Nephron (organoid): ENCODE measurements around the gene CNTF.

Source experiments
- H3K27ac Mint-ChIP-seq, 3 experiments: 2 replicates each; pipeline ENCODE4 v1.8.0; 2020; ENCODE audit warnings: mixed read lengths in 3 of 3, mild to moderate bottlenecking in 2 of 3, moderate library complexity in 1 of 3
- H3K27me3 Mint-ChIP-seq: 2 replicates; pipeline ENCODE4 v1.8.0; 2021; ENCODE audit warnings: low read depth, mild to moderate bottlenecking, moderate library complexity, mixed read lengths
- H3K36me3 Mint-ChIP-seq: 2 replicates; pipeline ENCODE4 v1.8.0; 2020; ENCODE audit warnings: low read depth, mixed read lengths
- H3K4me1 Mint-ChIP-seq: 2 replicates; pipeline ENCODE4 v1.8.0; 2020; ENCODE audit warnings: mixed read lengths
- H3K4me3 Mint-ChIP-seq, 3 experiments: 2 replicates each; pipeline ENCODE4 v1.8.0; 2020; ENCODE audit warnings: mild to moderate bottlenecking in 3 of 3, mixed read lengths in 3 of 3, moderate library complexity in 2 of 3
- H3K9me3 Mint-ChIP-seq: 2 replicates; pipeline ENCODE4 v1.8.0; 2020; ENCODE audit warnings: mixed read lengths
- CTCF ChIP-seq, 3 experiments: fragments of 200-600 bp; sonication (generic); IDR thresholded peaks; one replicate each; pipeline ENCODE4 v1.5.0; 2021; ENCODE audit warnings: antibody characterized with exemption in 3 of 3; ENCODE audit not compliant: unreplicated experiment in 3 of 3

The CNTF gene

DNA sequence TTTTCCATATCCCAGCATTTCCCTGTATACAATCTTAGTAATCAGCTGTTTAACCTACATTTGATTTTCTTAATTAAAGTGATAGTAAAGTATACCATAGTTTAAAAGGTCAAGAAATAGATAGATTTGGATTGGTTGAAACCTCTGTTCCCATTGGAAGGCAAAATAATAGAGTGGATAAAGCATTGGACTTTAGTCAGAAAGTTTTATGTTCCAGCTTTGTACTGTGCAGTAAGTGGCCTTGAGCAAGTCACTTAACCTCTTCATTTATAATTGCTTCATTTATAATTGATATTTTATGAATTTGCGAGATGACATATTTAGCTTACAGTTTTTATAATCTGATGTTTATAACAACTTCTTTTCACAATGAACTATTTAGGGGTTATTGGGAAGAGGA, 40.0 kb upstream of the CNTF start:
- Mint-ChIP-seq H3K27me3 (no peaks in the 10 kb centered on the region), H3K4me1 (peaks cover 37% of the 10 kb centered on the region), H3K36me3 (peaks cover 10% of the 10 kb centered on the region), H3K9me3 (no peaks in the 10 kb centered on the region), H3K27ac (no peak overlapping the region), H3K4me3 (peak overlapping the region in 1 of 3 experiments; percentile 16)
- TF ChIP-seq CTCF (IDR thresholded peaks at IDR 0.05; ENCODE audit: unreplicated experiment in 3 of 3): no peak

- Mint-ChIP-seq H3K9me3 (no peaks in the 10 kb centered on the region), H3K4me3 (no peak overlapping the region)
- no peak for TF ChIP-seq CTCF (IDR thresholded peaks at IDR 0.05; ENCODE audit: unreplicated experiment in 3 of 3)
Measured at GRCh38 chr11:58586998-58587397, 35.5 kb upstream of the CNTF start.

GRCh38 chr11:58591659-58592058, 30.8 kb upstream of the CNTF start:
- Mint-ChIP-seq H3K27ac (no peak overlapping the region), H3K4me3 (no peak overlapping the region), H3K9me3 (no peaks in the 10 kb centered on the region), H3K4me1 (peaks cover 23% of the 10 kb centered on the region), H3K36me3 (peaks cover 33% of the 10 kb centered on the region), H3K27me3 (no peaks in the 10 kb centered on the region)
- TF ChIP-seq CTCF (IDR thresholded peaks at IDR 0.05; ENCODE audit: unreplicated experiment in 3 of 3): no peak

More at GRCh38 chr11:58586998-58587397, 35.5 kb upstream of the CNTF start:
- H3K27ac Mint-ChIP-seq: no peak overlapping the region
- H3K36me3 Mint-ChIP-seq: peaks cover 19% of the 10 kb centered on the region
- H3K27me3 Mint-ChIP-seq: no peaks in the 10 kb centered on the region
- peaks cover 18% of the 10 kb centered on the region for H3K4me1 Mint-ChIP-seq

DNA sequence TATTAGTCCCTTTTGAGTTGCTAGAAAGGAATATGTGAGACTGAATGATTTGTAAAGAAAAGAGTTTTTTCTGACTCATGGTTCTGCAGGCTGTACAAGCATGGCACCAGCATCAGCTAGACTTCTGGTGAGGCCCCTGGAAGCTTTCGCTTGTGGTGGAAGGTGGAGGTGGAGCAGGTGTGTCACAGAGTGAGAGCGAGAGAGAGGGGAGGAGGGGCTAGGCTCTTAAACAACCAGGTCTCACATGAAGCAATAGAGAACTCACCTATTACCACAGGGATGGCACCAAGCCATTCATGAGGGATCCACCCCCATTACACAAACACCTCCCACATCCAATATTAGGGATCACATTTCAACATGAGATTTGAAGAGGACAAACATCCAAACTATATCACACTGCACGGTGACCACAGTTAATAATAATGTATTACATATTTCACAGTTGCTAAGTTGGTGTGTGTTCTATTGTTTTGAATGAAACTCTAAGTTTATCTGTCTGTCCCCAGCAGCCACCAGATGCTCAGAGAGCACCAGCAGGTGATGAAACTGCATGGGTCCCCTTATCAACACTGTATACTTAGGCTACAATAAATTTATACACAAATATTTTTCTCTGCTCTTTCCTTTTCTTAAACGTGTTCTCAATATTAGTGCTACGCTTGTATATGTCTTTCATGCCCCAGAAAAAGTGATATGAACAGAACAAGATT, 29.5 kb upstream of the CNTF start:
- no peaks in the 10 kb centered on the region for H3K9me3 Mint-ChIP-seq
- H3K27ac Mint-ChIP-seq: peak overlapping the region in 1 of 3 experiments; percentile 37
- no peaks in the 10 kb centered on the region for H3K27me3 Mint-ChIP-seq
- peaks cover 25% of the 10 kb centered on the region for H3K4me1 Mint-ChIP-seq
- TF ChIP-seq CTCF (IDR thresholded peaks at IDR 0.05; ENCODE audit: unreplicated experiment in 3 of 3): no peak
- H3K4me3 Mint-ChIP-seq: no peak overlapping the region
- peaks cover 35% of the 10 kb centered on the region for H3K36me3 Mint-ChIP-seq

DNA sequence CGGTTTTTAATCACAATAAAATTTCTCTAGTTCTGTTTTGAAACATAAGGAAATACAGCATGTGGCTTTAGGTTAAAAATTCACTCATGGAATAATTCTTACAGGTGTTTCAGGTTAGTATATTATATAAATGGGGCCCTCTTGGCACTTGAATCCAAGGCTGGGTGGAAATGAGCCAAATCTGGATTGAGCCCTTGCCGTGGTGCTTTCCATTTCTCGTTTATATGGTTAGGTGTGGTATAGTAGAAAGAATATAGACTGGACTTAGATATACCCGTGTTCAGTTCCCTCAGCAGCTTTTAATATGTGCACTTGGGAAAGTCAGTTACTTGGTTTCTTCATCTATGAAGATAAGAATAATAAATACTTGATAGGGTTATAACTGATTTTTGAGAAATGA, 27.6 kb upstream of the CNTF start:
- Mint-ChIP-seq H3K4me1 (peaks cover 32% of the 10 kb centered on the region), H3K36me3 (peaks cover 35% of the 10 kb centered on the region), H3K9me3 (no peaks in the 10 kb centered on the region), H3K27ac (no peak overlapping the region), H3K27me3 (no peaks in the 10 kb centered on the region), H3K4me3 (no peak overlapping the region)
- TF ChIP-seq CTCF (IDR thresholded peaks at IDR 0.05; ENCODE audit: unreplicated experiment in 3 of 3): no peak

DNA sequence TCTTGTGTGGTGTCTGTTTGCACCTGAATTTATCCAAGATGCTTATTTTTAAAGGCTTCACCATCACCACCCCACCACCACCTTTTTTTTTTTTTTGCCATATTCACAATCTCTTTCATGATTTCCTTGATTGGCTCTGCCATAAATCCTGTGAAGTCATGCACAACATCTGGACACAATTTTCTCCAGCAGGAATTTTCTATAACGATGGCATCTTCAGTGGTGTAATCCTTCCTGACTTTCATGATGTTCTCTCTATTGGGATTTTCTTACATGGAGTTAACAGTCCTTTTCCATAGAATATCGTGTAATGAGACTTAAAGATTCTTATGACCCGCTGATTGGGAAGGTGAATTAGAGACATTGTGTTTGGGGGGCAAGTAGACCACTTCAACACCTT, 25.8 kb upstream of the CNTF start:
- Mint-ChIP-seq H3K36me3 (peaks cover 28% of the 10 kb centered on the region), H3K4me1 (peaks cover 32% of the 10 kb centered on the region), H3K27me3 (no peaks in the 10 kb centered on the region), H3K27ac (no peak overlapping the region), H3K4me3 (no peak overlapping the region), H3K9me3 (no peaks in the 10 kb centered on the region)
- no peak for TF ChIP-seq CTCF (IDR thresholded peaks at IDR 0.05; ENCODE audit: unreplicated experiment in 3 of 3)
